Spinal cord (tissue), 10 donors: Measurements from ENCODE around the gene TMEM60. TPM values are rescaled to one million over a fixed set of nuclear protein-coding genes. Genes with fewer than 3 reads are reported as not detected.
"Not testable (repeated sequence)": the region's sequence is repeated elsewhere in the genome, so short reads cannot be mapped to it uniquely, and the experiment has no call there.

Source experiments
- DNase-seq, 6 donors: peaks; one replicate each; pipeline versions ENCODE4 v3.0.0 to v3.0.0-alpha.2; 2013 to 2015; ENCODE audit warnings: low spot score in 6 of 6, low read depth in 4 of 6
- H3K27ac ChIP-seq: one replicate; pipeline ENCODE4 v1.5.1; 2013; ENCODE audit warnings: low read depth, low read length, control low read depth
- H3K27me3 ChIP-seq: one replicate; pipeline ENCODE4 v1.6.1; 2013; ENCODE audit warnings: low read length; ENCODE audit not compliant: control insufficient read depth, insufficient read depth
- H3K36me3 ChIP-seq: one replicate; pipeline ENCODE4 v1.6.1; 2013; ENCODE audit warnings: low read length; ENCODE audit not compliant: control insufficient read depth, insufficient read depth
- H3K4me1 ChIP-seq: one replicate; pipeline ENCODE4 v1.6.1; 2013; ENCODE audit warnings: low read length; ENCODE audit not compliant: control insufficient read depth, insufficient read depth
- H3K4me3 ChIP-seq: one replicate; pipeline ENCODE4 v1.5.1; 2013; ENCODE audit warnings: low read depth, low read length, control low read depth
- H3K9me3 ChIP-seq: one replicate; pipeline ENCODE4 v1.6.1; 2013; ENCODE audit warnings: low read length; ENCODE audit not compliant: control insufficient read depth, insufficient read depth
- WGBS: methylation state at CpG from one replicate; pipeline ENCODE4 v1.1.5; 2013; ENCODE audit warnings: missing lambda C conversion rate; ENCODE audit not compliant: insufficient coverage; 5-methylcytosine and 5-hydroxymethylcytosine counted together
- long read RNA-seq, 4 donors: transcript quantifications; one replicate each; lab custom pipeline, GENCODE V29; 2026
- polyA plus RNA-seq, 2 donors: library from polyadenylated mRNA; unstranded; fragments of 120-200 nt; gene quantifications; one replicate each; pipeline ENCODE4 v1.2.1, GENCODE V29; 2013; ENCODE audit not compliant: insufficient read length in 2 of 2
- total RNA-seq, 2 donors: library from RNA; depleted of rRNA in 1 of 2; stranded (reverse); fragments of 120-200 nt in 1 of 2; fragments of >200 nt in 1 of 2; gene quantifications; one replicate each; pipeline versions ENCODE4 v1.2.3 to v1.2.4, GENCODE V29; 2013 to 2014
- donor health status: healthy.

Gene TMEM60, protein sequence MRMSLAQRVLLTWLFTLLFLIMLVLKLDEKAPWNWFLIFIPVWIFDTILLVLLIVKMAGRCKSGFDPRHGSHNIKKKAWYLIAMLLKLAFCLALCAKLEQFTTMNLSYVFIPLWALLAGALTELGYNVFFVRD
- total RNA-seq (10 to 100 TPM; 23.4 to 24.1 TPM), polyA plus RNA-seq (10 to 100 TPM; 20.8 to 21.0 TPM)
- long read RNA-seq, donor 1, transcript TMEM60-201 (2 exons, 1,023 nt): major isoform, 25 of 78 reads
- long read RNA-seq, donor 1, partial matches to known transcripts: 53 of 78 reads
- long read RNA-seq, donor 1, other reads (novel, unspliced or antisense): 0 of 78 reads
- long read RNA-seq, donor 2, transcript TMEM60-201 (2 exons, 1,023 nt): major isoform, 7 of 7 reads
- long read RNA-seq, donor 2, partial matches to known transcripts: 0 of 7 reads
- long read RNA-seq, donor 2, other reads (novel, unspliced or antisense): 0 of 7 reads
- long read RNA-seq, donor 3, transcript TMEM60-201 (2 exons, 1,023 nt): major isoform, 13 of 29 reads
- long read RNA-seq, donor 3, partial matches to known transcripts: 16 of 29 reads
- long read RNA-seq, donor 3, other reads (novel, unspliced or antisense): 0 of 29 reads
- long read RNA-seq, donor 4, transcript TMEM60-201 (2 exons, 1,023 nt): major isoform, 29 of 29 reads
- long read RNA-seq, donor 4, partial matches to known transcripts: 0 of 29 reads
- long read RNA-seq, donor 4, other reads (novel, unspliced or antisense): 0 of 29 reads

DNA sequence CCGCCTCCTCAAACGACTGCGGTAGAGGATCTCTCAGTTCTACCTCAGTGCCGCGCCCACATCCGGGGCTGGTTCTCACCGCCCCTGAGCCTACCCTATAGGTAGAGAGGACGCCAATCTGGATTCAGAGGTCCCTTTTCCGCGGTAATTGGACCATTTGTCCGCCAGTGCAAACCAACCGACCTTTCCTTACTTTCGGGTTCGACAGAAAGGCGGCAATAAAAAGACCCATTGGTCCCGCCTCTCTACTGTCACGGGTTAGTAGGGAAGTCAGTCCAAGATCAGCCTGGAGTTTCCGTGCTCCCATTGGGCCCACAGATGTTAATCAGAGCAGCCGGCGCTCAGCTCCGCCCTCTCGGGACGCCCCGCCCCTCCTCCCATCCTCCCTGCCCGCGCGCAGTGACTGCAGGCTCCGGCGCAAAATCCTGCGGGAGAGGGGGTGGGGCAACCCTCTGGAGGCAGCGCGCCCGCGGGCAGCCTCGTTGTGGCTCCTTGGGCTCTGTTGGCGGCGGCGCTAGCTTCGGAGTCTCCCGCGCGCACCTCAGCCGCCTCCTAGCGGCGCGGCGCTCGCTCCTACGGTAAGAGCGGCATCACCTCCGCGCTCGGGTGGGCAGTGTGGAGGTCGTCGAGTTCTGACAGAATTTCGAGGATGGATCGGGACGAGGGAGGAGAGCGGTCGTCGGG is at the start of gene TMEM60, which contains the start of gene PHTF2:
TMEM60 (minus strand) TSS at position 41 of the 684 bp plus-strand sequence. CDS start 4,061 bp downstream, outside the sequence.
PHTF2 (plus strand) TSS at position 380 of the 684 bp plus-strand sequence.
- Histone ChIP-seq H3K27me3 (no peaks in the 10 kb centered on the region), H3K4me1 (peaks cover 4% of the 10 kb centered on the region), H3K27ac (peak within 1 kb of the TSS; percentile 97), H3K9me3 (no peaks in the 10 kb centered on the region), H3K4me3 (peak within 1 kb of the TSS; percentile 99), H3K36me3 (peaks cover 9% of the 10 kb centered on the region)
- 0% methylated on average over 61 of the region's 61 CpGs for WGBS
- DNase-seq: peak; percentile 97 to 100 (median 98)

DNA sequence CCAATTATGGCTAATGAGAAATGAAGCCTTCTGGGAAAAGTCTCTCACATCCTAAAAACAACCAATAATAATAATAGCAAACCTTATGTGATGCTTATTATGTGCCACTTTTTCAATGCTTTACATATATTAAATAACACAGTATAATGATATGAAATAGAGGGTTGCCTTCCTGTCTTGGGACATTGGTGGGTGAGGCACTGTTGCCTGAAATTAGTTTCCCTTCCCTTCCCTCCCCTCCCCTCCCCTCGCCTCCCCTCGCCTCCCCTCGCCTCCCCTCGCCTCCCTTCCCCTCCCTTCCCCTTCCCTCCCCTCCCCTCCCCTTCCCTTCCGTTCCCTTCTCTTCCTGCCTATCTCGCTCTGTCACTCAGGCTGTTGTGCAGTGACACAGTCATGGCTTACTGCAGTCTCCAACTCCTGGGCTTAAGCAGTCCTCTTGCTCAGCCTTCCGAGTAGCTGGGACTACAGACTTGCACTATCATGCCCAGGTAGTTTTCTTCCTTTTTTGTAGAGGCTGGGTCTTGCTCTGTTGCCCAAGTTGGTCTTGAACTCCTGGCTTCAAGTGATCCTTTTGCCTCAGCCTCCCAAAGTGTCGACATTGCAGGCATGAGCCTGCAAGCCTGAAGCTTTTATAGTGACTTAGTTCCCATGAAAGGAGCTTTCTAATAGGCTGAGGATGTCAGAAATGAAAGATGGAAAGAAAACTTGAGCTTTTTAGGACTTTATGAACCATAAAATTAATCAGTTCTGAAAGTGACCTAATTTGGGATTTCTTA is 48.3 kb upstream of the TMEM60 start:
- Histone ChIP-seq H3K4me3 (no peak overlapping the region), H3K27me3 (no peaks in the 10 kb centered on the region), H3K9me3 (no peaks in the 10 kb centered on the region), H3K27ac (no peak overlapping the region), H3K36me3 (no peaks in the 10 kb centered on the region), H3K4me1 (no peaks in the 10 kb centered on the region)
- DNase-seq: no peak
- 83% methylated on average over 3 of the region's 8 CpGs for WGBS

DNA sequence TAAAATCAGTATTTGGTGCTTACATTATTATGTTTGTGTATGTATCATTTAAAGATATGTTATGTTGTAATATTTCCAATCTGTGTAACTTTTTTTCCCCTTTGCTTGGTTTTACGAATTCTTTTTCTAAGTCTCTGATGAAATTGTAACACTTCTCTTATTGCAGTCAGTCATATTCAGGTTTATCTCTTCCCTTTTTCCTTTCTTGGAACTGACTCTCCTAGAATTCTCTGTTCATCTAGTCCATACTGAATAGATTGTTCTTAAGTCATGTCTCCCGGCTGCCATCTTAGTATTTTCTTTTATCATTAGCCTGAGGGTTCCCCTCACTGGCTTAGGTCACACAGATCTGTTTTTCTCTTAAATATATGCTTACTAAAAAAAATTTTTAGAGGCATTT is 45.0 kb upstream of the TMEM60 start:
- no peaks in the 10 kb centered on the region for H3K36me3 ChIP-seq
- DNase-seq: no peak
- no peaks in the 10 kb centered on the region for H3K27me3 ChIP-seq
- no peak overlapping the region for H3K27ac ChIP-seq
- WGBS: no CpG with 5 or more reads among the region's 2 CpGs
- H3K4me1 ChIP-seq: no peaks in the 10 kb centered on the region
- H3K4me3 ChIP-seq: no peak overlapping the region
- H3K9me3 ChIP-seq: no peaks in the 10 kb centered on the region

DNA sequence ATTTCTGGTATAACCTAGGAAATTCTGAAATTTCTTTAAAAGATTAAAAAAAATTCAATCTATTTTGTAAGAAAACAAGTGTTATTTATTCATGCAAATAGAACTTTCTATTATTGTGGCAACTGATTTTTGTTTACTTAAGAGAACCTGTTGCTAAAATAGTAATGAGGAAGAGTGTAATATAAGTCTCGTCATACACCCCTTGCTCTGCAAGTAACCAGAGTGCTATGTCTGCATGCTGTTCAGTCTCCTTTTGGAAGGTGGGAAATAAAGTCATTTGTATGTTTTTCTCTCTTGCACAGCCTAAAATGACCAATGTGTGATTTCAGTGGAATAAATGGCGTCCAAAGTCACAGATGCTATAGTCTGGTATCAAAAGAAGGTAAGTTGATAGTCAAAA is 41.7 kb upstream of the TMEM60 start:
- Histone ChIP-seq H3K9me3 (no peaks in the 10 kb centered on the region), H3K4me3 (no peak overlapping the region), H3K36me3 (no peaks in the 10 kb centered on the region), H3K4me1 (no peaks in the 10 kb centered on the region), H3K27me3 (no peaks in the 10 kb centered on the region), H3K27ac (no peak overlapping the region)
- no CpG with 5 or more reads among the region's 2 CpGs for WGBS
- no peak for DNase-seq

DNA sequence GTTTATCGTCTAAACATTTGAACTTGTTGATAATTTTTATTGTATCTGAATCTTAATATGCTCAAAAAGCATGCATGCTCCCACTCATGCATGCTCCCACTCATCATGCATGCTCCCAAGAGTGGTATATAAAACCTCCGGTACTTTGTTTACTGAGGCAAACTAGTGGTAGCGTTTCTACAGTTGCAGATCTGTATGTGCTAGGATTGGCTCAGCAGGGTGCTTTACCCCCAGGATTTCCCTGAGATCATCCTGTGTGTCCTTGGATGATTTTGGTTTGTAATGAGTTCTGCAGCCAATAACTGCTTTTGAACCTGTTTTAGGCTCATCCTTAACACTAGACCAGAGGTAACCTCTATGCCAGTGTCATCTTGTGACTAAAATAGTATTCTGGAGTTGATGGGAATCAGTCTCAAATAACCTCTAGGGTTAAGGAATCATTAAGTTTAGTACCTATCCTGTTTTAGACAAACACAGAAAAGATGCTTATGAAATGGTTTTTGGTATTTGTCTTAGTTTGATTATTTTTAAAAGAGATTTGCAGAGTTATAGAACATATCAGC is 40.8 kb upstream of the TMEM60 start:
- no peaks in the 10 kb centered on the region for H3K4me1 ChIP-seq
- no peak overlapping the region for H3K27ac ChIP-seq
- peak in 1 of 6 donors; percentile 9 for DNase-seq
- no peaks in the 10 kb centered on the region for H3K27me3 ChIP-seq
- 57% methylated on average over 1 of the region's 3 CpGs for WGBS
- H3K36me3 ChIP-seq: no peaks in the 10 kb centered on the region
- H3K4me3 ChIP-seq: no peak overlapping the region
- H3K9me3 ChIP-seq: no peaks in the 10 kb centered on the region

DNA sequence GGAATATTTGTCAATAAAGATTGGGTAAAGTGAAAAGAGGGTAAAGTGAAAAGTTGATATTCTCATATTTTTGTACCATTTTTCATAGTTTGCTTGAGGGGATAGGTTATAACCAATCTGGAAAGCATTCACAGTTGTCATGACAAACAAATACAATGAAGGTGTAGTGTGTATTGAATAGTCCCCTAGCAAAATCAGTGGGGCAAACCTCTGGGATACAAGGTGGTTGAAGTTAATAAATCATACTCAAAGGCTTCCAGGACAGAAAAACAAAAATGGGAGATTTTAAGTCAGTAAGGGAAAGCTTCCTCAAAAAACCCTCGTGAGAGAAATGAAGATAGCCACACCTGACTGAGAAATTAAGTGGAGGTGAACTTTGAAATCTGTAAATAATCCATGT is 39.7 kb upstream of the TMEM60 start:
- Histone ChIP-seq H3K27ac (no peak overlapping the region), H3K9me3 (no peaks in the 10 kb centered on the region), H3K4me3 (no peak overlapping the region), H3K27me3 (no peaks in the 10 kb centered on the region), H3K4me1 (no peaks in the 10 kb centered on the region), H3K36me3 (no peaks in the 10 kb centered on the region)
- 100% methylated on average over 1 of the region's 1 CpG for WGBS
- DNase-seq: no peak

DNA sequence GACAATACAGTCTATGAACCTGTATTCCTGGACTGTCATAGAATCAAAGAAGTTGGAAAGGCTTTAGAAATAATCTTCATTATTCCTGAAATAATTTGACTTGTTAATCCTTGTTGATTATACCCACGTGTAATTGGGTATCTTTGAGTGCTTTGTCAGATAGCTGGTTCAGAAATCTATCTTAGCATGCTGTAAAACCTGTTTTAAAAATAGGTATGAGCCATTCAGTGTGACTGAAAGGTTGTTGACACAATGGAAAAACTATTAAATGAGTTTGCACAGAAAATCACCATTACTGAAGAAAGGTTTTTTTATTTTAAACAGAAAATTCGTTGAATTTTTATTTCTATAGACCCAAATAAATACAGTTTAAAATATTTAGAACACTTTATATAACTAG is 39.0 kb upstream of the TMEM60 start:
- H3K27me3 ChIP-seq: no peaks in the 10 kb centered on the region
- WGBS: no CpG with 5 or more reads among the region's 2 CpGs
- H3K4me3 ChIP-seq: no peak overlapping the region
- H3K4me1 ChIP-seq: no peaks in the 10 kb centered on the region
- no peak for DNase-seq
- H3K36me3 ChIP-seq: no peaks in the 10 kb centered on the region
- no peak overlapping the region for H3K27ac ChIP-seq
- no peaks in the 10 kb centered on the region for H3K9me3 ChIP-seq

DNA sequence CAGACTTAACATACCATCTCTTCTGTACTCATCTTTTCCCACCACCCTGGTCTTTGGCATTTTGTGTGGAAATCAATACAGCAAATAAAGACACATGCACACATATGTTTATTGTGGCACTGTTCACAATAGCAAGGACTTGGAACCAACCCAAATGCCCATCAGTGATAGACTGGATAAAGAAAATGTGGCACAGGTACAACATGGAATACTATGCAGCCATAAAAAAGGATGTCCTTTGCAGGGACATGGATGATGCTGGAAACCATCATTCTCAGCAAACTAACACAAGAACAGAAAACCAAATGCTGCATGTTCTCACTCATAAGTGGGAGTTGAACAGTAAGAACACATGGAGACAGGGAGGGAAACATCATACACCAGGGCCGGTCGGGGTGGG is 38.2 kb upstream of the TMEM60 start:
- not testable (repeated sequence) for H3K36me3 ChIP-seq, DNase-seq, H3K4me3 ChIP-seq, H3K4me1 ChIP-seq, H3K27ac ChIP-seq, H3K27me3 ChIP-seq, H3K9me3 ChIP-seq
- WGBS: no CpG with 5 or more reads among the region's 2 CpGs

DNA sequence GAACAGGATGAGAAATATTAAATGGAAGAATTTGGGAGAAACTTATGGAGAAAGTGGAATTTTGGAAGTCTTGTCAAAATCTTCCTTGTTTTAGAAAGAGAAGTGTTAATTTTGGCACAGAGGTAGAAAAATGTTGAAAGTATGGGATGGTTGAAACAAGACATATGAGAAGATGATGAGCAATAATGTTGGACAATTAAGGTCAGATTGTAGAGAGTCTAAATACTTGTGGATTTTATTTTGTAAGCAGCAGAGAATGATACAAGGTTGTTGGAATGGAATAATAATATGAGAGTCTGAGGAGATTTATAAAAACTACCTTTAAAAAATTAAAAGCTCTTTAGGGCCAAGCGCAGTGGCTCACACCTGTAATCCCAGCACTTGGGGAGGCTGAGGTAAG is 34.9 kb upstream of the TMEM60 start:
- WGBS: no CpG with 5 or more reads among the region's 1 CpG

More for the DNA sequence above, 34.9 kb upstream of the TMEM60 start:
- Histone ChIP-seq H3K4me1 (no peaks in the 10 kb centered on the region), H3K9me3 (no peaks in the 10 kb centered on the region), H3K27ac (no peak overlapping the region), H3K4me3 (no peak overlapping the region), H3K27me3 (no peaks in the 10 kb centered on the region), H3K36me3 (no peaks in the 10 kb centered on the region)
- DNase-seq: no peak
